Inflammatory macrophage treated with lipopolysaccharide for 4 hours (primary cell): ENCODE results near the gene GART.
"Not testable (repeated sequence)": the region's sequence is repeated elsewhere in the genome, so short reads cannot be mapped to it uniquely, and the experiment has no call there.

ENCODE experiments used
- DNase-seq: peaks from one replicate; pipeline ENCODE4 v3.0.0-alpha.2; 2020

GART gene

DNA sequence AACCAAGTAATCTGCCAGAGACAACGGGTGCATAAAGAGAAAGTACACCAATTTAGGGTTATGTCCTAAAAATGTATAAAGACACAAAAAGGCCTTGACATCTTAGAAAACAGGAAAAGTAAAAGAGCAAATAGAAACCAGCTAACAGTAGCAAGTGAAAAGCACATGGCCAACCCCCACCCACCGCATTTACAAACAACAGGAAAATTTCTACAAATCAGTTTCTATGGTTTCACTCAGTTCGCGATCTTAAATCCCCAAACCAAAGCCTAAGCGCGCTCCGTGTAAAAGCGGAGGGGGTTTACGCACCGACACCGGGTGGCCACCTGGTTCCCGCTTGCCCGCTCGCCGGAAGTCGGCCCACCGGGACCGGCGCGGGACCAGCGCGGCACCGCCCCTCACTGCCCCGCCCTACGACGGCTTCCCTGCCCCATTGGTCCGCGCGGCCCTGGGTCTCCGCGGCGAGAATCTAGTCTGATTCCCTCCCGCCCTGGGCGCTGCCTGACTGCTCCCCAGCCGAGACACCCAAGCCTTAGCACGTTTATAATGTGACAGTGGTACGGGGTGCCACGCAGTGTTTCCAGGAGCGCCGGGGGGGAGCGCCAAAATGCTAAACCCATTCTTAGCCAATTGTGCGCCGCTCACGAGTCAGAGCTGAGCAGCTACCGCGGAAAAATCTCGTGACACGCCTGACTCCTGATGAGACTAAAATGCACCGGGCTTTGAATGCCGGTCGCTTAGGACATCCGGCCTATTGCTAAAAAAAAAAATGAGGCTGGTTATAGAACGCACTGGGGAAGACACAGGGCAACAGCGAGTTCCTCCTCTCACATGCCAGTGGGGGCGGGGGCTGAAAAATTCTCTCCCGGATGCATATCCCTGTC, at the start of gene GART:
Gene GART (minus strand): TSS at position 362 of the 884 bp plus-strand sequence. CDS start 2,802 bp downstream, outside the sequence.
- peak; percentile 79 for DNase-seq

DNA sequence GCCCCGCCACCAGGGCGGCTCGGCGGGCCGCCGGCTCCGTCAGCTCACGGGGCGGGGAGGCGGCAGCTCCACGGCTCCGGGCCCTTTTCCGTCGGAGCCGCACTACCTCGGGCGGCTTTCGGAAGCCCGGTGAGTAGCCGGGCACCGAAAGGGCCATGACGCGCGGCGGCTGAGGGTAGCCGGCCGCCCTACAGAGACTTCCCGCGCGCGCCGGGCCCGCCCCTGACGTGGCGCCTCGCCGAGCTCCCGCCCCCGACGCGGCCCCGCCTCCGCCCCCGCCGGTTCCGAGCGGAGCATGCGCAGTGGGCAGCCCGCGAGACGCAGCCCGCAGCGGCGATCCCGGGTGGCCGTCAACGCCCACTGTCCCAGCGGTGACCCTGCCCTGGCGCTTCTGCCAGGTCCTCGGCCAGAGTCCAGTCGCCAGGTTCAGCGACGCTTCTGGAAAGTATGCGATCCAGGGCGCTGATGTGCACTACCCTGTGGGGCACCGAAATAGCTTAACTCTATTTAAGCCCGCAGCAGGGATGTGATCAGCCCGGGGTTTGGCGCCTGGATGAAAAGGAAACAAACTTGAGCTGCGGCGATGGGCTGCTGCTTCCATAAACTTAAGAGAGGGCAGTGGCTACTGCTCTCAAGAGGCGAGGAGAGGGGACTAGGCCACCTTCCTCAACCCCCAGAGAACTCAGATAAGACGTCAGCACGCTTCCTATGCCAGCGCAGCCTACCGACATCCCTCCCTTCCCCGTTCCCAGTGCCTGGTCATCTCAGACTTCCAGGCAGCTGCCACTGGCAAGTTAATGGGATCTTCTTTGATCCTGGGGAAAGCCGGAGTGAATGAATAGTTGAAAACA, 46.8 kb upstream of the GART start, which contains the start of gene DONSON:
Gene DONSON (minus strand): TSS at position 200 of the 851 bp plus-strand sequence. CDS start 43 bp downstream, at position 157.
- peak; percentile 89 for DNase-seq

DNA sequence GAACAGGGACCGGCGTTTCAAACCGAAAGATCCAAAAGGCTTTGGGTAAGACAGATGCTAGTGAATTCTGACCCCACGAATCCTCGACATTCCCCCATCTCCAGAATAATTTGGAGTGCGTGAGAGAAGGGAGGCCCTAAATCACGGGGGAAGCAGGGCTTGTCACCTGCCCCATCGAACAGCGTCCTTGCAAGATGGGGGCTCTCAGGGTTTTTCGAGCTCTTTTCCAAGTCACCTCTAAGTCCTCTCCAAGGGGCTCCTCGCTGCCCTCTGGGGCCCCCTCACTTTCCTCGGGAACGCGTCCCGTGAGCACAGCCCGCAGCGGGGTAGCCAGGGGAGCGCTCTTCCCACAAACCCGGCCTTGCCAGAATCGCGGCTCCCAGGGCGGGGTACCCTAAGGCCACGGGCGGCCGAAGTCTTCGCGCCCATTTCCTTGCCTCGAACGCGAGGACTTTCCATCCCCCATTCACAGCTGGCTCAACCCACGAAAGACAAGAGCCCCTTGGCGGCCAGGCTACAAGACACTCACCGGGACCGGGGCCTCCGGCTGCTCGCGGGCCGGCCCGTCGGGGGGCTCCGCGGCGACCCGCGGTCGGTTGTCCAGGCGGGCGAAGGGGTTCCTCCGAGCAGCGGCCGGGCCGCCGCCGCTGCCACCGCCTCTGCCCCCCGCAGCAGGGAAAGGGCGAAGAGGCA, 46.0 kb upstream of the GART start:
- peak; percentile 13 for DNase-seq

DNA sequence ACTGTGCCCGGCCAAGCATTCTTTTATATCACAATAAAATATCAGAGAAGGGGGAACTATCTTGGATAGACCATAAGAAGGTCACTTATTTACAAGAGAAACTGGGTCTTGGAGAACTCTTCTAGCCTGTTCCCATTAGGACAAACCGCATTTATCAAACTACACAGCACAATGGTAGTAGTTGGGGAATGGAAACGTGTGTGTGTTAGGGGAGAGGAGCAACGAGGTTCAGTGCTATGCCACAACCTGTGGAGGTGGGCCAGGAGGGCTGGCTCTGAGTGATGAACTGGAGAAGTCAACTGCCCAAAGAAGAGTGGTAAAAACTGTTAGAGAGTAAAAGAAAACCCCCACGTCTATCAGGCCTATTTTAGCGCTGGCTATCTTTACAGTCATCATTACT, 45.0 kb upstream of the GART start:
- DNase-seq, result no peak

DNA sequence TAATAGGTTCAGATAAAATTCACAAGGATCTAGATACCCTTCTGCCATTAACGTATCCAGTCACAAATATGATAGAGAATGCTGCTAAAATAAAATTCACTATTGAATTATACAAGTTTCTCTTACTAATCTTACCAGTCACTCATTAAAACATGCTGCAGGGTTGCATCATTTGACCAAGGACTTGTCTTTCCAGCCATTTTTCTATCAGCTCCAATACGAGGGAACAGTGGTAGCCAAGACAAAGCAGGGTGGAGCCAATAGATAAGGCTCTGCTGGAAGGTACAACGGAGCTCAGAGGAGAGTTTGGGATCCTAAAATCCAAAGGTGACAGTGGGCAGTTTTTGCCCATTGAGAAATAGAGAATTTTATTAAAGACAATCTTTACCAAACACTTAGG, 42.5 kb upstream of the GART start:
- no peak for DNase-seq

DNA sequence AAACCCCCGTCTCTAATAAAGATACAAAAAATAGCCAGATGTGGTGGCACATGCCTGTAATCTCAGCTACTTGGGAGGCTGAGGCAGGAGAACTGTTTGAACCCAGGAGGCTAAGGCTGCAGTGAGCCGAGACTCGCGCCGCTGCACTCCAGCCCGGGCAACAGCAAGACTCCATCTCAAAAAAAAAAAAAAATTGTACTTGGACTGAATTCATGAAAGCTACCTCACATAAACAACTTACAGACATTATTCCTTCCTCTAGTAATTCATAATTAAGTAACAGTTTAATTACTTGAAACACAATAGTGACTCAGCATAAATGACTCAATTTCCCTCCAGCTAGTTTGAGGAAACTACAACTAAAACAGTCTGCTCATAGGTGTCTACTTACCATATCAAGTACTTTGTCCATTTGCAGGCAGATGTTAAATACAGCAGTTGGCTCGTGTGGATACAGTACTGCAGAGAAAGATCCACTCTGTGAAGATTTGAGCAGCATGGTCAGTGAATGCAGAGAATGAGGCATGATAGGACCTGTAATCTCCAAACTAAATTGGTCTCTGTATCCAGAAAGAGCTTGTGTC, 37.1 kb upstream of the GART start:
- DNase-seq, result peak; percentile 42

DNA sequence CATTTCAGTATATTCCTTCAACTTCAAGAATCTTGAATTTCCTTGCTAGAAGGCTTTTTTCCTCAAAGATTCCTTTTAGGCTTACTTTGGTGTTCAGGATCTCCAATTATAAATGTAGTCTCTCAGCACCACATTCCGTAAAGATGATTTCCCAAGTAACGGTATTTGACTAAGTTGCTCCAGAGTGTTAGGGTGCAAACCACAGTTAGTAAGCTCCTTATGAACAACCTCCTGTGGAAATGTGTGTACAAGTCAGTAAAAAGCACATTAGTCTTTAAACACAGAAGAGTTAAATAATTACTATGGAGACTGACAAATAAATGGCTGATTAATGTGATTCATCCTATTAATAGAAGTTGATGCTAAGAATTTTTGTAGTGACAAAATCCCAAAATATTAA, 36.3 kb upstream of the GART start:
- DNase-seq, result no peak

DNA sequence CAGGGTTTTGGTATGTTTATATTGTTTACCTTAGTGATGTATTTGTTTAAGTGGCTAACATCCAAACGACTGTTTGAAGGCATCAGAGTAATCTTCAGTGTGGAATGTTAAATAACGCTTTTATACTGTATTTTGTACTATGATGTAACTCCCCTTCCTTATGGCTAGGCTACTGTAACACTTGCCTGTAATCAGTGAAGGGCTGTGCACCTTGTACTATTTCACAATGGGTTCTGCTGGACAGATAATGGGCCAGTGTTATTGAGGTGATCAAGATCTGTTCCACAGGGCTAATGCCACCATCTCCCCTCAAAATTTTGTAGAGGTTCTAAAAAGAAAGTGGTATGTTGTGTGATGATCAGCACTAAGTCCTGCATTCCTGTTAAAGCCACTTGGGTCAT, 34.8 kb upstream of the GART start:
- not testable (repeated sequence) for DNase-seq

DNA sequence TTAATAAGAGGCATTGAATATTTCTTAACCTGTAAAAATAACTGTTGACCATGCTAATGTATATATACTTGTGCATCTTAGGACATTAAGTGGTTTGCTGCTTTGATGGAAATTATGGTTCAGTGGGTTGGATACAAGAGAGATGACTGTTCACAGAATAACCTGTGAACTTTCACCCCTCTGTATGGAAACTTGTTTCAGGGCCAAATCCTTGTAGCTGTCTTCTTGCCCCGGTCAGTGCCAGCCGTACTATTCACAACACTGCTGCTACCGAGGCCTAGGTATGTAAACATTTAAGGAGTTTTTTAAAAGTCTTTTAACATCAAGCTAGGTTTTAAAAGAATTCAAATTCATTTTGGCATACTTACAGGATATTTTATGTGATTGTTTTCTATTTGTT, 30.4 kb upstream of the GART start:
- DNase-seq, result no peak

DNA sequence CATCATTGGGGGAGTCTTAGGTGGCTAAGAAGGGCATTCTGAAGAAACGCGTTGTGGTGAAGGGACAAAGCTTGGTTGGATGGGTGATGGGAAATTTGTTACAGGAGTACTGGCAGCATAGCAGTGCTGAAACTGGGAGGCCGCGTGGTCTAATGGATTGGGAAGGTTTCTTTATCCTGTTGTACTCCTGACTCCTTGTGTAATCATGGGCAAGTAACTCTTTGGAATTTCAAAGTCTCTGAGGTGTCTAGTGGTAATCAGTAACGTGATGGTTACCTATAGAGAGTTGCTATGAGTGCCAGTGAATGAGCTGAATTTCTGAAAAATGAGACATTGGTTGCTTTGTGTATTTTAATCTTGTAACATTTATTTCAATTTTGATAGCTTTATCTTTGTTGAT, 28.1 kb upstream of the GART start:
- no peak for DNase-seq

DNA sequence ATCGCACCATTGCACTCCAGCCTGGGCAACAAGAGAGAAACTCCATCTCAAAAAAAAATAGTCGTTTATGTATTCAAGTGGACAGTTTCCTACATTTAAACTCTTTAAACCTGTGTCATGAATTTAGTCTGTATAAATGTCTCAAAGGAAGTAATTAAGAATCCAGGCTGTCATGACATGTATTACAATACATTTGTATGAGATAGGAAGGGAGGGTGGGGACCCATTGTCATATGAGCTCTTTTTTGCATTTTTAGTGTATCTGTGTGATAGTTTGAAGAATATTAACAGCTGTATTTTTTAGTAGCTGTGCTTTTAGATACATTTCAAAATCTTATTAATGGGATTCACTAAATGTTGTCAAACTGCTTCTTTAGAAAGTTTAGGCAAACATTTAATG, 26.5 kb upstream of the GART start:
- DNase-seq, result no peak

DNA sequence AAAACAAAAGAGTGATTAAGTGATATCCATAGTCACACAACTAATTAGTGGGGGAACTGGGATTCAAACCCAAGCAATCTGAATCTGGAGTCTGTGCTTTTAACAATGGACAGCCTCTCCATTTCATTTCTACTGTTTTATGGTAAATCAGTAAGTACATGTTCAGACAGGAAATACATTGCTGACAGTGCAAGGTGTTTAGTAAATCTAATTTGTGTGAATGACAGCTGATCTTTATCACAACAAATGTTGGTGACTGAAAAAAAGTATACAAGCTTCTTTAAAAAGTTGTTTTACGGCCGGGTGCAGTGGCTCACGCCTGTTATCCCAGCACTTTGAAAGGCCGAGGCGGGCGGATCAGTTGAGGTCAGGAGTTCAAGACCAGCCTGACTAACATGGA, 26.0 kb upstream of the GART start:
- no peak for DNase-seq

DNA sequence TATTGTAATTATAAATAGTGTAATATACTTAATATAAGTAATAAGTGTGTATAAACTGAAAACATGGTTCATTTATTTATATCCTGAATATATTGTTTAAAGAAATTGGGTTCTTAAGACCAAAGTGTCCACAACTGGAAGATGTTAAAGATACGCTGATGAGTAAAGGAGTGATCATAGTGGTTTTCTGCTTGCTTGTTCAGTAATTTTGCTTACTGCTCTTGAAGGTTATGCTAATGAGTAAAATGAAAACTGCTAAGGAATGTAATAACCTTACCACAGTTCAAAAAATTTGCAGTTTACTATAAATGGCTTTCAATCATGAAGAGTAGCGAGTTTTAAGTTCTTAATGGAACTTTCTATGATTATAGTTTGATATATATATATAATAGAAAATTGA, 24.6 kb upstream of the GART start:
- DNase-seq, result no peak

DNA sequence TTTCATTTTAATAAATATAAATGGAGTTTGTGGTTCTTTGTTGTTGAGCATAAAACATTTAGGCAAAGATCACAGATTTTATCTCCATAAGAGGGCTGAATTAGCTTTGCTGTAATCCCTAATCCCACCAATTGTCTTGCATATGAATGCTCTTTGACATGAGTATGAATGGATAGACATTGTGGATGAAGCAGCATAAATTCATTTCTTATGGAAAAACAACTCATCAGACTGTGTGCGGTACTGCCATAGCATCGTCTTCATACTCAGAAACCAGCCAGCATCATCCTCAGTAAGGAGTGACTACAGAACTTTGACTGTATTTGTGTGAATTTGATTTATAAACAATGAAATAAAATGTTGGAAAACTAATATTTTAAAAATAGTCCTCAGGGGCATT, 20.5 kb upstream of the GART start:
- no peak for DNase-seq

DNA sequence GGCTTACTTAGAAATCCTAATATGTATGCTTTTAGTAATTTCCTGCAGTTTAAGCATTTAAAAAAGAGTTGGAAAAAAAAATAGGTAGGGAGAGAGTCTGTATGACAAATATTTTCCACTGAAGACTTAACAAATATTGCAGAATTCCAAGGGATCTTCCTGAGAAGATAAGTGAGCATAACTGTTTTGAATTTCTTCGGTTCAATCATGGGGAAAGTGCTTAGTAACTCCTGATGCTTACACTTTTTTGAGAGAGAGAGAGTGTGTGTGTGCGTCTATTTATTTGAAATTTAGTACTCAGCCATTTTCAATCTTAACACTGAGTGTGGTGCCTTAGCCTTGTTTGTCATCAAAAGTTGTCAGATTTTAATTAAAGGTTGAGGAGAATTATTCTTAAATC, 19.5 kb upstream of the GART start:
- DNase-seq, result no peak

DNA sequence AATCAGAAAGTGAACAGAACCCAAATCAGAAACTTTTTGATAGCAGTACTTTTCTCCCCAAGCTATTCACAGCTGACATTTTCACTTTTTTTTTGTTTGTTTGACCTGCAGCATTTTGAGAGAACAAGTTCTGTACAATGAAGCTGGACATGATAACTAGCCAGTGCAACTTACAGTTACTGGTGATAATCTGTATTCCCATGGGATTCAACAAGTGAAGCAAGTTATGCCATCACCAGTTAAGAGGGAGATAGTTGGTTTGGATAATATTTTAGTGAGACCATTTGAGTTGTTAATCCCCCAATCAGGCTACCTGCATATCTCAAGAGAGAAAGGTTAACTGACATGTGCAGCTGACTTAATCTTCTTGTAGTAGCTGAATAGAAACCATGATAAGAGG, 19.0 kb upstream of the GART start:
- no peak for DNase-seq

DNA sequence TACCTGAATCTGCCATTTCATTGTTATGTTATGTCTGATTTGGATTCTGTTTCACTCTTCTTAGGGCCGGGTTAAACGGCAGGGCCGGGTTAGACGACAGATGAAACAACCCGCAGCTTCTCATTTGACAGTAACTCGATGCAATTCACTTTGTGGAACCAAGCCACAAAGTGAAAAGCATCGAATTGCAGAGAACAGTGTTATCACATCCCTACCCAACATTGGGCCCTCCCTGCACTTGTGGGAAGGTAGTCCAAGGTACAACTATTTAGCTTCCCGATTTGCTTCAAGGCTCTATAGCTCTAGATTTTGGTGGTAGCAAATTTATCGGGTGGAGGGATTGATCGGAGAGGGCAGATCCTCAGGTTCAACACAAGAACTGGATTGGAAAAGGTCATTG, 17.9 kb upstream of the GART start:
- DNase-seq, result no peak

DNA sequence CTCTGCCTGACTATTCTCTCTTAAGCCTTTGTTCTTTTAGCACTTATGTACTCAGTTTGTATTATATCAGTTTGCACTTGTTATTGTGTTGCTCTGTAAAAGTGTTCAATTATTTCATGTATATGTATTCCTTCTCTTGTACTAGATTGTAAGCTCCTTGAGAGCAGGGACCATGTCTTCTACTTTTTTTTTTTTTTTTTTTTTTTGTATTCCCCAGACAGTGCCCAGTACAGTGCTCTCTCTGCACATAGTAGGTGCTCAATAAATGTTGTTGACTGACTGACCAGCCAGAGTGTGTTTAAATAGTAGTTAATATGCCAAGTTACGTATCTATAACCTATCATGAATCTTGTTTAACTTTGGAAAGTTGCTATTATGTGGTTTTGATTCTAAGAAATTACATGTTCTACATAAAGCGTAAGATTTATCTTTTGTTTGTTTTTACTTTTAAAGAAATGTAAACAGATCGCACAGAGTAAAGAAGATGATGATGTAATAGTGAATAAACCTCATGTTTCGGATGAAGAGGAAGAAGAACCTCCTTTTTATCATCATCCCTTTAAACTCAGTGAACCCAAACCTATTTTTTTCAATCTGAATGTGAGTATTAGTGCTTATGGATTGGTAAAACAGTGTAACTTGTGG, 17.0 kb upstream of the GART start:
- DNase-seq, result no peak

DNA sequence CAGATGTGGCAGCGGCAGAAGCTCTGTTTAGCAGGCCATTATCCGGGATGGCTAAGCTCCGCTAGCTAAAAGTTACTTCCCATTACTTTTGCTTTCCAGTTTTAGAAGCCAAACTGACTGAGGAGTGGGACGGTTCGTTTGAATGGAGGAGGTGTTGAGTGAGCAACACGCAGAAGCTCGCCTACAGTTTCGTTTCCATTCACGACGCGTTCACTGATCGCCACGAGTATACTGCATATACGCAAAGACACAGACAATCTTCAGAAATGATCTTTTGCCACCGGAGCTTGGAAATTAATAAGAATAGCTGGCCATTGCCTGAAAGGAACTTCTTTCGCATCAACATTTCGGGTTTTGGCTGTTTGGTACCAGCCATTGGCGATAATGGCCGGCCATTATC, 15.5 kb upstream of the GART start:
- DNase-seq, result no peak

DNA sequence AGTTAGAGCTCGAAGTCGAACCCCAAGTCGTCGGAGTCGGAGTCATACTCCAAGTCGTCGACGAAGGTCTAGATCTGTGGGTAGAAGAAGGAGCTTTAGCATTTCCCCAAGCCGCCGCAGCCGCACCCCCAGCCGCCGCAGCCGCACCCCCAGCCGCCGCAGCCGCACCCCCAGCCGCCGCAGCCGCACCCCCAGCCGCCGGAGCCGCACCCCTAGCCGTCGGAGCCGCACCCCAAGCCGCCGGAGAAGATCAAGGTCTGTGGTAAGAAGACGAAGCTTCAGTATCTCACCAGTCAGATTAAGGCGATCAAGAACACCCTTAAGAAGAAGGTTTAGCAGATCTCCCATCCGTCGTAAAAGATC, 13.0 kb upstream of the GART start:
- DNase-seq, result no peak

DNA sequence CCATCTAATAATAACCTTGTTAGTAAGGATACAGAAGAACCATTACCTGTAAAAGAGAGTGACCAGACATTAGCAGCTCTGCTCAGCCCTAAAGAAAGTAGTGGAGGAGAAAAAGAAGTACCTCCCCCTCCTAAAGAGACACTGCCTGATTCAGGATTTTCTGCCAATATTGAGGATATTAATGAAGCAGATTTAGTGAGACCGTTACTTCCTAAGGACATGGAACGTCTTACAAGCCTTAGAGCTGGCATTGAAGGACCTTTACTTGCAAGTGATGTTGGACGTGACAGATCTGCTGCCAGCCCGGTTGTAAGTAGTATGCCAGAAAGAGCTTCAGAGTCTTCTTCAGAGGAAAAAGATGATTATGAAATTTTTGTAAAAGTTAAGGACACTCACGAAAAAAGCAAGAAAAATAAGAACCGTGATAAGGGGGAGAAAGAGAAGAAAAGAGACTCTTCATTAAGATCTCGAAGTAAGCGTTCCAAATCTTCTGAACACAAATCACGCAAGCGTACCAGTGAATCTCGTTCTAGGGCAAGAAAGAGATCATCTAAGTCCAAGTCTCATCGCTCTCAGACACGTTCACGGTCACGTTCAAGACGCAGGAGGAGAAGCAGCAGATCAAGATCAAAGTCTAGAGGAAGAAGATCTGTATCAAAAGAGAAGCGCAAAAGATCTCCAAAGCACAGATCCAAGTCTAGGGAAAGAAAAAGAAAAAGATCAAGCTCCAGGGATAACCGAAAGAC, 12.5 kb upstream of the GART start:
- DNase-seq, result no peak
